ENCODE data around the gene CTBP2.

DNA sequence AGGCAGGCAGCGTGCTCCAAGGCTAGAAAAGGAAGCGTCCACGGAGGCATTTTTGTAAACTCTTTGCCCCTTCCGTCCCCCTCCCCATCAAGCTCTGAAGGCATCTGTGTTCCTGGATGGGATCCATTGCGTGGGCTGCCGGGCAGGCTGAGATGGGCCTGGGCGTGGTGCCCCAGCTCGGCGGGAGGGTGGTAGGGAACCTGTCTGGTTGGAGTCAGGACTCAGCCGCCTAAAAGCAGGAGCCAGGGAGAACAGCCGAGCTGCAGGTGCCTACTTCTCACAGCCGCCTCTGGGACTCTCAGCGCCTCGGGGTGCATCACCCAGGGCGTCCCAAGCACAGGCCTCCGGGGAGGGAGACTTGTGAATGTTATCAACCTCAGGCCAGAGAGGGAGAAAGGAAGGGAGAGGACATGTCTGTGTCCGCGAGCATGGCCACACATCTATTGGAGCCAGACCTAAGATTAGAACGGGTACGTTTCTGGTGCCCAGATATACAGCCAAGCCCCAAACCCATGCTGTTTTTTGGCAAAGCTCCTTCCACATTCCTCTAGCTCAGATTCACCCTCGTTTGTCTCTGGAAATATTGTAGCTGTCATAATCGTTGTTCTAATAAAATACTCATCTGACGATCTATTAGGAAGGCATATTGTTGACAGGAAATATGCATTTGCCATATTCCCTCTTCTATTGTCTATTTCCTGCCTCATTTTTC is 48.6 kb upstream of the CTBP2 start:
- TF ChIP-seq, protein P1, sequence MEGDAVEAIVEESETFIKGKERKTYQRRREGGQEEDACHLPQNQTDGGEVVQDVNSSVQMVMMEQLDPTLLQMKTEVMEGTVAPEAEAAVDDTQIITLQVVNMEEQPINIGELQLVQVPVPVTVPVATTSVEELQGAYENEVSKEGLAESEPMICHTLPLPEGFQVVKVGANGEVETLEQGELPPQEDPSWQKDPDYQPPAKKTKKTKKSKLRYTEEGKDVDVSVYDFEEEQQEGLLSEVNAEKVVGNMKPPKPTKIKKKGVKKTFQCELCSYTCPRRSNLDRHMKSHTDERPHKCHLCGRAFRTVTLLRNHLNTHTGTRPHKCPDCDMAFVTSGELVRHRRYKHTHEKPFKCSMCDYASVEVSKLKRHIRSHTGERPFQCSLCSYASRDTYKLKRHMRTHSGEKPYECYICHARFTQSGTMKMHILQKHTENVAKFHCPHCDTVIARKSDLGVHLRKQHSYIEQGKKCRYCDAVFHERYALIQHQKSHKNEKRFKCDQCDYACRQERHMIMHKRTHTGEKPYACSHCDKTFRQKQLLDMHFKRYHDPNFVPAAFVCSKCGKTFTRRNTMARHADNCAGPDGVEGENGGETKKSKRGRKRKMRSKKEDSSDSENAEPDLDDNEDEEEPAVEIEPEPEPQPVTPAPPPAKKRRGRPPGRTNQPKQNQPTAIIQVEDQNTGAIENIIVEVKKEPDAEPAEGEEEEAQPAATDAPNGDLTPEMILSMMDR (IDR thresholded peaks at IDR 0.05; ENCODE audit: low read length), result no peak
- no peak for TF ChIP-seq EZH2phosphoT487 (IDR thresholded peaks at IDR 0.05; ENCODE audit: low read length)

Measured in MM.1S (cell line).